HT1080 (cell line): Measurements from ENCODE around the gene BRCA2. TPM values are rescaled to one million over a fixed set of nuclear protein-coding genes. Genes with fewer than 3 reads are reported as not detected.

Experiments used
- DNase-seq: peaks from one replicate; pipeline ENCODE4 v3.0.0-alpha.2; 2015; ENCODE audit warnings: low read depth
- polyA plus RNA-seq, 2 experiments: library from polyadenylated mRNA; depleted of rRNA; stranded (reverse); fragments of >200 nt; gene quantifications; 2 replicates each; pipeline ENCODE4 v1.2.3, GENCODE V29; 2015
- total RNA-seq: library from RNA; depleted of rRNA; stranded (reverse); fragments of >200 nt; shearing (Covaris generic); gene quantifications from 2 replicates; pipeline ENCODE4 v1.2.3, GENCODE V29; 2014; rRNA removed

The BRCA2 gene, protein sequence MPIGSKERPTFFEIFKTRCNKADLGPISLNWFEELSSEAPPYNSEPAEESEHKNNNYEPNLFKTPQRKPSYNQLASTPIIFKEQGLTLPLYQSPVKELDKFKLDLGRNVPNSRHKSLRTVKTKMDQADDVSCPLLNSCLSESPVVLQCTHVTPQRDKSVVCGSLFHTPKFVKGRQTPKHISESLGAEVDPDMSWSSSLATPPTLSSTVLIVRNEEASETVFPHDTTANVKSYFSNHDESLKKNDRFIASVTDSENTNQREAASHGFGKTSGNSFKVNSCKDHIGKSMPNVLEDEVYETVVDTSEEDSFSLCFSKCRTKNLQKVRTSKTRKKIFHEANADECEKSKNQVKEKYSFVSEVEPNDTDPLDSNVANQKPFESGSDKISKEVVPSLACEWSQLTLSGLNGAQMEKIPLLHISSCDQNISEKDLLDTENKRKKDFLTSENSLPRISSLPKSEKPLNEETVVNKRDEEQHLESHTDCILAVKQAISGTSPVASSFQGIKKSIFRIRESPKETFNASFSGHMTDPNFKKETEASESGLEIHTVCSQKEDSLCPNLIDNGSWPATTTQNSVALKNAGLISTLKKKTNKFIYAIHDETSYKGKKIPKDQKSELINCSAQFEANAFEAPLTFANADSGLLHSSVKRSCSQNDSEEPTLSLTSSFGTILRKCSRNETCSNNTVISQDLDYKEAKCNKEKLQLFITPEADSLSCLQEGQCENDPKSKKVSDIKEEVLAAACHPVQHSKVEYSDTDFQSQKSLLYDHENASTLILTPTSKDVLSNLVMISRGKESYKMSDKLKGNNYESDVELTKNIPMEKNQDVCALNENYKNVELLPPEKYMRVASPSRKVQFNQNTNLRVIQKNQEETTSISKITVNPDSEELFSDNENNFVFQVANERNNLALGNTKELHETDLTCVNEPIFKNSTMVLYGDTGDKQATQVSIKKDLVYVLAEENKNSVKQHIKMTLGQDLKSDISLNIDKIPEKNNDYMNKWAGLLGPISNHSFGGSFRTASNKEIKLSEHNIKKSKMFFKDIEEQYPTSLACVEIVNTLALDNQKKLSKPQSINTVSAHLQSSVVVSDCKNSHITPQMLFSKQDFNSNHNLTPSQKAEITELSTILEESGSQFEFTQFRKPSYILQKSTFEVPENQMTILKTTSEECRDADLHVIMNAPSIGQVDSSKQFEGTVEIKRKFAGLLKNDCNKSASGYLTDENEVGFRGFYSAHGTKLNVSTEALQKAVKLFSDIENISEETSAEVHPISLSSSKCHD (N-terminal part only)
- total RNA-seq = 8.0 and 10.1 TPM in 2 replicates
- 4.9 and 6.8 TPM in 2 replicates for polyA plus RNA-seq (2015; cell fraction: cytosol; rRNA removed)
- 18.0 and 18.8 TPM in 2 replicates for polyA plus RNA-seq (2015; cell fraction: nucleus; rRNA removed)

DNA sequence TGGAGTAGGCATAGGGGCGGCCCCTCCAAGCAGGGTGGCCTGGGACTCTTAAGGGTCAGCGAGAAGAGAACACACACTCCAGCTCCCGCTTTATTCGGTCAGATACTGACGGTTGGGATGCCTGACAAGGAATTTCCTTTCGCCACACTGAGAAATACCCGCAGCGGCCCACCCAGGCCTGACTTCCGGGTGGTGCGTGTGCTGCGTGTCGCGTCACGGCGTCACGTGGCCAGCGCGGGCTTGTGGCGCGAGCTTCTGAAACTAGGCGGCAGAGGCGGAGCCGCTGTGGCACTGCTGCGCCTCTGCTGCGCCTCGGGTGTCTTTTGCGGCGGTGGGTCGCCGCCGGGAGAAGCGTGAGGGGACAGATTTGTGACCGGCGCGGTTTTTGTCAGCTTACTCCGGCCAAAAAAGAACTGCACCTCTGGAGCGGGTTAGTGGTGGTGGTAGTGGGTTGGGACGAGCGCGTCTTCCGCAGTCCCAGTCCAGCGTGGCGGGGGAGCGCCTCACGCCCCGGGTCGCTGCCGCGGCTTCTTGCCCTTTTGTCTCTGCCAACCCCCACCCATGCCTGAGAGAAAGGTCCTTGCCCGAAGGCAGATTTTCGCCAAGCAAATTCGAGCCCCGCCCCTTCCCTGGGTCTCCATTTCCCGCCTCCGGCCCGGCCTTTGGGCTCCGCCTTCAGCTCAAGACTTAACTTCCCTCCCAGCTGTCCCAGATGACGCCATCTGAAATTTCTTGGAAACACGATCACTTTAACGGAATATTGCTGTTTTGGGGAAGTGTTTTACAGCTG lies at the start of gene BRCA2, which contains the start of gene ZAR1L:
BRCA2 (plus strand) TSS at position 271 of the 790 bp plus-strand sequence. CDS start 953 bp downstream, outside the sequence.
ZAR1L (minus strand) TSS at position 126 of the 790 bp plus-strand sequence. CDS start 3,438 bp downstream, outside the sequence.
- peak; percentile 87 for DNase-seq

DNA sequence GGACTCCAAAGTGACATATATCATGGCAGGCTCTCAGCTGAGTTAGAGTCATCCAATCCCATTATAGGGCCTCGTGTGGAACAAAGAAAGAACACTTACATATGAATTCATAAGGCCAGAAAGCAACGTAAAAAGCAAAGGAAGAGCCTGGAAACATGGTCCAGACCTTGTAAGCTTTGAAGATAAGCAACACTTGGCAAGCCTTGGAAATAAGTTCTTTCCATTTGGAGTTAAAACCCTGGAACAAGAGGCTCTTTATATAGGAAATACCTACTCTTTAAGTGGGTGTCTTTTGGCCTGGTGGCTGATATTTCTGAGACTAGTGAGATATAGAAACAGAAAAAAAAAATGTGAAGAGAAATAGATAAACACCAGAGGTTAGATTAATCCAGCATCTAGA lies 49.6 kb upstream of the BRCA2 start:
- DNase-seq = no peak

DNA sequence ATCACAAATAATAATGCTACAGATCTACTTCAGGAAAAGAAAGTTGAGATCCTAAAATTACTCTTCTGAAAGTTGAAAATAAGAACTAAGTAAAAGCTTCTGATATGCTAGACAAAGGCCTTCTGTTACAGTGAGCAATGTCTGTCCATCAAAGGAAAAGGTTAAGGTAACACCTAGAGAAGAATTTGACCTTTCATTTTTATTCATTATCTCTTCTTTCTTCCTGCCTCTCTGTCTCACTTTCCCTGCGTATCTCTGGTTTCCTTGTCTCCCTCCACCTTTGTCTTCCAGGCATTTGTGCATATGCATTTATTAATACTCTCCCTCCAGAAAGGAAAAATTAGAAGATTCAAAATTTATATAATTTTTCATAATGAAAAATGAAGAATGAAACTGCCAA lies 49.2 kb upstream of the BRCA2 start:
- no peak for DNase-seq

DNA sequence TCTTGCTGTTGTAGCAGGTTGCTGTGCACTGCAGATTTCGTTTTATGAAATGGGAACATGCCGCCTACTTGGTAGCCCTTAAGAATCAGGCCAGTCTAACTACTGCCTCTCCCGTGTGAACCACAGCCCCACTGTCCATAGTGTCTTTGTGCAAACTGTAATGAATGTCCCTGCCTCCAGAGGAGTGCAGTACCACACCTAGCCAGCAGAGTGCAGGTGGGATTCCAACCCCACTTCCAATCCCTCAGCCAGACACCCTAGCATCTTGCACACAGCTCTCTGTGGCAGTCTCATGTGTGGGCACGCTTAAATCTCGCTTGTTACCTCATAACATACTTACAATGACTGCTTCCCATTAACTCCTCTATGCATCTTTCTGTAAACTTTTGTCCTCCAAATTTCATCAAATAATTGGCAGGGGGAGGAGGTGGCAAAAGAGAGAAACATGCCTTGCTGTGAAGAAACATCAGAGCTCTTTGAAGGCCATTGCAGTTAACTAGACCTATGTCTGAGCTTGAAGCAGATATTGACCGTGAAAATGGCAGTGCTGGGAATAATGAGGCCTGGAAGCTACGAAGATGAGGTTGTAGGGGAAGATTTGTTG lies 47.4 kb upstream of the BRCA2 start:
- no peak for DNase-seq

DNA sequence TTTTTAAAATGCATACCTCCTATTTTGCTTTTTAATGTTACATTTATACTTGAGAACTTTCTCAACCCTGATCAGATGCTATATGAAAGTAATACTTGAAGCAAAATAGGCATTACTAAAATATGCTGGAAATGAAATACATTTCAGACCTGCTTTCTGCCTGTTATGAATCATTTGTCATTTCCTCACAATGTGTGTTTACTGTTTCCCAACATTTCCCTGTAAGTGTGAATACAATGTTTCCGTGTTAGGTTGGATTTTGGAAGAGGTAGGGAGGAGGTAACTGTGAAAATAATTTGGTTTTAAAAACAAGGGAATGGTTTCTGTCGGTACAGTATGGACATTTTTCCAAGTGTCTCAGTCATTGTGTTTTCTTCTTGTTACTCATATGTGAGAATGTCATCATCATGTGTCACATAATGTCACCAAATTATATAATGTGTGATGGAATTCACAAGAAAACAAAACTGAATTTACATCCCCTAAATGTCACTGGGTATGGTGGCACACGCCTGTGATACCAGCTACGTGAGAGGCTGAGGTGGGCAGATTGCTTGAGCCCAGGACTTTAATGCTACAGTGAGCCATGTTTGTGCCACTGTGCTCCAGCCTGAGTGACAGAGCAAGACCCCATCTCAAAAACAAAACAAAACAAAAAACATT lies 43.2 kb upstream of the BRCA2 start:
- DNase-seq = no peak

DNA sequence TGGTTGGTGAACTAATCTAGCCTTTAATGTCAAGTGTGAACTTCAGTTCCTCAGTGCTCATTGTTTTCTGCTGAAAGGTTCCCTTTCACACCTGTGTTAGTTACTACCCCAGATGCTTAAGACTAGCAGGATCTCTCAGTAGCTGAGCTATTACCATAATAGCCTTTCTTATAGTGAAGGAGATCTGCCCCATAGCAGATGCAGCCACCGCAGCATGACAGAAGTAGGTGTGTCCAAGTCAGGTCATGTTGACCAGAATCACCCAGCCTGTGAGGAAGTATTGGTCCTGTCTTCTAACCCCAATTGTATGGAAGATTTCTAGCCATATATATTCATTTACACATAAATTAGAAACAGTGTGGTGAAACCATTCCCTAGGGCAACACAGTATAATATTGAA lies 37.5 kb upstream of the BRCA2 start:
- DNase-seq = no peak

DNA sequence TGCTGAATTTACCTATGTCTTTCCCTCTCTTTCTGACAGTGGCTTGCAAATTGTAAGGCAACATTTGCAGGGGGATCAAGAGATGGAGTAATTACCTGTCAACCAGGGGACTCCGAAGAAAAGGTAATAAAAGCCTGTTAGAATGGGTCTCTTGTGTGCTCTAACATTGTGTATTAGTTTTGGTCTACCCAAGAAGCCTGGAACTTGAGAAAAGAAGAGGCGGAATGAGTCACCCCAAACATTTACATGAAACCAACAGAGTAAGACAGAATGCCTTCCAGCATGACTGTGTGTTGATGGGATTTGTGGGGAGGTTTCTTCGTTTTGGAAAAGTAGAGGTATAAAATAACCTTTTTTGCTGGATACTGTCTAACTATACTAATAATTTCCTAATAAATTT lies 36.9 kb upstream of the BRCA2 start:
- DNase-seq = no peak

DNA sequence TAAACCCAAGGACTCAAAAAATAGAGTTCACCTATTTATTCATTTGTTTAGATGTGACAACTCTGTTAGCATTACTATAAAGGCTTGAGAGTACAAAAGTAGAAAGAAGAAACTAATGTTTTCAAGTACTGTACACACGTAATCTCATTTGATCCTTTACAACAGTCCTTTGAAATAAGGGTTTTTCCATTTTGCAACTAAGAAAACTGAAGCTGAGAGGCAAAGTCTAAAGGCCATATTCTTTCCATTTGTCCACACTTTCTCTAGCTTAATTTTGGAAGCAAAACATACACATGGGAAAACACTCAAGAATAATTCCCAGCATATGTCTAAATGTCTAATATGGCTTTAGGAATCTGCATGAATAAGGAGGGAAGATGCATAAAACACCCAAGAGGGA lies 34.2 kb upstream of the BRCA2 start:
- DNase-seq = no peak

DNA sequence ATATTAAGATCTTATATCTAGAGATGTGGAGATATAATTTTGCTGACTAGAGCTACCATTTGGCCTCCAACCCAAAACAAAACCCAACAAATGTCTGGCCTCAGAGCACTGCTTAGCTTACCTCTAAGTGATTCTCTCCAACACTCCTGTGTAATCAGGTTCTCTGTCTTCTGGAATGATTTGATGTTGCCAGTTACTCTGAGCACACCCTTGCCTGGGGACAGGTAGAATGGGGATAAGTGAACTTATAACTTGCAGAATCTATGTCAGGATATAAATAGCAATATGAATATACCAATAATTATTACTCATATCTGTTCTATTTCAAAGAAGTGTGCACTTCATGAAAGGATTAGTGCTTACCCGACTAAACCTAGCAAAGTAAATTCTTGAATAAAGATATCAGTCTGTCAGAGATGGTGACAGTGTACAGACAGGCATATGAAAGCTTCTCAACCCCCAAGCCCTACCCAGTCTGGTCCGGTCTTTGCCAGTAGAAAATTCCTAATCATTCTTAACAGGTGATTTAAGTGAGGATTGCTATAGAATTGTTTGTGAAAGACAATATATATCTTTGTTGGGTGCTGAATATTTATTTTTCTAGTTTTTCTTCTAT lies 33.1 kb upstream of the BRCA2 start:
- no peak for DNase-seq

DNA sequence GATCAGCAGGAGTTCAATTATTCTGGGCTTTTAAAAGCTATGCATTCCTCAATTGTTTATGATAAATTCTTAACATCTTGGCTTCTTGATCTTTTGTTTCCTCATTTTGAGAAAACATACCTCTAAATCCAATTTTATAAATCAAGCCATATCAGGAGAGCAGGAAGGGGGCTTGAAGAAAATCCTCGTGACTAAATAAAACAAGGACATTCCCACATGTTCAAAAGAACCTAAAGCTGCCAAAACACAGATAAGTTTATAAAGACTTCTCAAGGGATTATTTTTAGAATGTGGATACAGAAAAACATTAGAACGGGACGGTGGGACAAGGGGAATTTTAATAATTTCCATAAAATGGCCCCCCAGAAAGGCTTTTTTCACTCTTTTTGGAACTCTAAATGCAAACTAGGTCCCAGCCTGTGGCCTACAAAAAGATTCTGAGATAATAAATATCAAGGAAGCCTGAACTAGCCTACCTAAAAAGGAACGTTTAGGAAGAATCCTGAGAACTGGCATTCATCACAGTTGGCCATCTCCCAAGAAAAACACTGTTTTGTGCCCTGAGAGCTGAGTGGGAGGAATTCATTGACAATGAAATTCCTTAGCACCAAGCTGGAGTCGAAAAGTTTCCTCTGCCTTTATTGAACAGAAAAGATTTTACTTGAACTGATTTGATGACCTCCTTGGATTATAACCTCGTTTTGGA lies 30.2 kb upstream of the BRCA2 start:
- DNase-seq = peak; percentile 73

DNA sequence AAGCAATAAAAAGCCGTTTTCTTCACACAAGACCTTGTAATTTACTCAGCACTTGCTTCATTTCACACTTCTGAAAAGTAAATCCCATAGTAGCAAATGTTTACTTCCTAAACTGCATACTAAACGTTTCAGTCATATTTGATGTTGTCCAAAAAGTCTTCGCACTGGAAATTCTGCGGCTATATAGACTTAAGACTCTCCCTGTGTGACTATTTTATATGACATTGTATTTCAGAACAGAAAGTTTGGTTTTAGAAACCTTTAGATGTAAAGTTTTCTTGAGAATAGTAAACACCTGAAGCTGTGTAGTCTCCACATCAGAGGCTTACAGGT lies 29.7 kb upstream of the BRCA2 start:
- no peak for DNase-seq

DNA sequence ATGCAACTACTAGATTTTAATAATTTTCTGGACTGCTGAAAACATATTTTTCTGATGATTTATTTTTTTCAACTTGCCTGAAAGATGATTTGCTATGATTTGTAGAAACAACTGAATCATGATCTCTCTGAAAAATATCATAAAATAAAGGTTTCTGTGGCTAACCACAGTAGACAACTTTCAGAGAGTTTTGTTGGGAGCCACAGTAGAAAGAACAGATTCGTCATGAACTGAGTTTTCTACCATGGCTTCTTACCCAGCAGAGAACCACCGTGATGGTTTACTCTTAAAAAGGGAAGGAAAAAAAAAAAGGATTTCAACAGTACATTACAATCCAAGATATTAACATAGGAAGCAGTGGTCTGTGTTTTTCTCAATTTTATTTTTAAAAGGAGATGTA lies 18.1 kb upstream of the BRCA2 start:
- no peak for DNase-seq

DNA sequence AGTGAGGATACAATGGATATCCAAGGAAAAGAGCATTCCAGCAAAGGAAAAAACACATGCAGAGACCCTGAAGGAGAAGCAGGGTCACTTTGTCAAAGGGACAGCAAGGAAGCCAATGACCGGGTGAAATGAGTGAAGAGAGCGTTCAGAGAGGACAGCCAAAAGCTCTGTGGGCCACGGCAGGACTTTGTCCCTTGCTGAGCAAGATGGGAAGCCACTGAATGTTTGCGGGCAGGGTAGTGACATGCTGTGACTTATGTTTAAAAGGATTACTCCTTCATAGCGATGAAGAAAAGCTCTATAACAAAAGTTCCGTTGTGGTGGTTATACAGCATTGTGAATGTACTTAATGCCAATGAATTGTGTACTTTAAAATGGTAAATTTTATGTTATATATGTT lies 16.6 kb upstream of the BRCA2 start:
- DNase-seq = no peak

DNA sequence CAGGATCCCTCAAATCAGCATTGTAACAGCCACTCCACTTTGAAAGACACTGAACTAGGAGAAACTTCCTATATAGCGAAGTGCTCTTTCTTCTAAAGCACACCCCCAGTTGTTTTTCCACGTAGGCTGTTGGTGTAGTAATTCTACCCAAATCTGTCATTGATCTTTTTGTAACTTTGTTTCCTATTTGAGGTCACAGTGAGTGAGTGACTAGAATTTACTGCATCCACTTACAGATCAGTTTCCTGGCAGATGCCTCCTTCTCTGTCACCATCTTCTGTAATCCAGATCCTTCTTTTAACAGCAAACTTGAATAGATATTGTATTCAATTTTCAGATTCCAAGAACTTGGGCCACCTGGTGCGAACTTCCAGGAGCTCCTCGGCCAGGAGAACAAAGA lies 15.4 kb upstream of the BRCA2 start:
- no peak for DNase-seq

DNA sequence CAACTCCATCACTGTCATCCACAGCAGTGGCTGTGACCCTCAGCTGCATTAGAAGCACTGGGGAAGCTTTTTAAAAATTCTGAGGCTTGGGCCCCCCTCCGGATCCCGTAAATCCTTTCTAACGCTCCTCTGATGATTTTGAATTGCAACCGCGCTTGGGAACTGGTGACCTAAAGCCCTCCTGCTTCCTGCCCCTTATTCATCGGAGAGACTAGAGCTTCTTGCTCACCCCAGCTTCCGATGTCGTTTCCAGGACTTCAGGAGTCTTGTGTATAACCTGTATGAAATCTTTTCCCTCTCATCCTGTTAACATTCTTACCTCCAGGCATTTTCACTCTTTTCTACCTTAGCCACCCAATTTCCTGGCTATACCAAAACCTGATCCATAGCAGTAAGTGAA lies 14.9 kb upstream of the BRCA2 start:
- DNase-seq = no peak

DNA sequence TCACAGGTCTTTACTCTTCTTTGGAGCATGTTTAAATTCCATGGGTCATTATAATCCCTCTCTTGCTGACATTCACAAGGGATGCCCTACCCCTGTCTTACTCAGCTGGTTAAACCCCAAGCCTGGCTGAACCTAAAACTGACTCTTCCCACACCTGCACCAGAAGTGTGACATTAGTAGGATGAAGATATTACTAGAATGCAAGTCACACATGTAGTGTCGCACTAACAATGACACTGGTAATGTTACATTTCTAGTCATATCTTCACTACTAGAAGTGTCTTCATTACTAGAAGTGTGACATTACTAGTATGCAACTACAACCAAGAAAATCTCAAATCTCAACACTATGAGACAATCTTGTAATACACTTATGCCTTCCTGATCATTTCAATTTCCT lies 14.4 kb upstream of the BRCA2 start:
- DNase-seq = no peak

DNA sequence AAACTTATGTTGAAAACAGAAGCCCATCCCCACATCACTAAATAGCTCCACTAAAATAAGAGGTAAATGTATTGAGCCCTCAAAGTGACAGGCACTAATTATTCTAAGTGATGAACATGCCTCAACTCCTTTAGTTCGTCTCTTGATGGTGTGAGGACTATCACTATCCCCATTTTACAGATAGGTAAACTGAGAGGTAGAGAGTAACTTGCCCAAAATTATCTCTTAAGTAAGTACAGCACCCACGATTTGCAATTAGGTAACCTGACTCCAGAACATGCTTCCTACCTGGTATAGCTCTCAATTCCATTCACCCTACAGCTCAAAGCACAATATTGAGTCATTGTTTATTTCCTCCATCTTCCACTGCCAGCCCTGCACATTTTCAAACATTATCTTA lies 12.8 kb upstream of the BRCA2 start:
- DNase-seq = no peak

DNA sequence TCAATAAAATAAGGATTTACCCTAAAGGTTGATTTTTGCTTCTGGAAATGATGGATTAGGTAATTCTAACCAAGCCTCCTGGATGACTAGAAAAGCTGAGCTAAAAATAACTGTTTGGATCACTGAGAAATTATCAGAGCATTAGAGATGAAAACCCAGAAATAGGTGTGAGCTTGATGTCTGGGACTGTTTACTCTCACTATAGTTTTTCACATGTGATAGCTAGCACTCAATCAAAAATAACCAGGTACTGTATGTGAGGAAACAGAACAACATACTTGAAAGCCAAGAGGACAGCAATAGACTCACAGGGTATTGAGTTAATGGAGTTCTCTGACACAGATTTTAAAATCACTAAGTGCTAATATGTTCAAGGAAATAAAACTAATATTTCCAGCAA lies 9.7 kb upstream of the BRCA2 start:
- DNase-seq = no peak
